Esophagus muscularis mucosa (tissue), 4 donors: ENCODE data around the gene LINC01488. TPM values are rescaled to one million over a fixed set of nuclear protein-coding genes. Genes with fewer than 3 reads are reported as not detected.

Source experiments
- DNase-seq: peaks from one replicate; pipeline ENCODE4 v3.0.0-alpha.2; 2017; ENCODE audit errors: extremely low spot score
- H3K27ac ChIP-seq, 4 donors: fragments of 200-600 bp; sonication (generic); replicated peaks in 1 of 4; 1 replicate in 3 of 4; 2 replicates in 1 of 4; pipeline ENCODE4 v1.5.1; 2016 to 2019; ENCODE audit warnings: mild to moderate bottlenecking in 1 of 4
- H3K27me3 ChIP-seq, 4 donors: fragments of 200-600 bp; sonication (generic); one replicate each; pipeline versions ENCODE4 v1.5.1 to v1.6.0; 2016 to 2019
- H3K36me3 ChIP-seq, 4 donors: fragments of 200-600 bp; sonication (generic); one replicate each; pipeline ENCODE4 v1.5.1; 2016 to 2019
- H3K4me1 ChIP-seq, 4 donors: fragments of 200-600 bp; sonication (generic); one replicate each; pipeline ENCODE4 v1.5.1; 2016 to 2019
- H3K4me3 ChIP-seq, 4 donors: fragments of 200-600 bp; sonication (generic); 1 replicate in 2 of 4; 2 replicates in 2 of 4; pipeline ENCODE4 v1.5.1; 2016 to 2019; ENCODE audit warnings: mild to moderate bottlenecking in 4 of 4, moderate library complexity in 1 of 4
- H3K9me3 ChIP-seq, 4 donors: fragments of 200-600 bp; sonication (generic); 1 replicate in 3 of 4; 2 replicates in 1 of 4; pipeline ENCODE4 v1.5.1; 2016 to 2019
- EP300 ChIP-seq: sonication (generic); formaldehyde crosslinking; IDR thresholded peaks from one replicate; pipeline ENCODE4 v1.6.1; 2017; ENCODE audit warnings: antibody characterized with exemption
- POLR2A ChIP-seq: fragments of 450-650 bp; IDR thresholded peaks from one replicate; pipeline ENCODE4 v1.6.1; 2017; ENCODE audit warnings: antibody characterized with exemption, moderate library complexity, mild to moderate bottlenecking, low read depth
- POLR2AphosphoS5 ChIP-seq, 2 donors: sonication (generic); formaldehyde crosslinking; IDR thresholded peaks; one replicate each; pipeline ENCODE4 v1.6.1; 2017; ENCODE audit warnings: antibody characterized with exemption in 2 of 2
- WGBS: methylation state at CpG from one replicate; pipeline ENCODE4 v1.1.5; 2018; 5-methylcytosine and 5-hydroxymethylcytosine counted together
- intact Hi-C: fragments of 100-400 bp; cut with DNase I; formaldehyde crosslinking; loops from one replicate; pipeline ENCODE4 v1.15.1; 2023
- total RNA-seq, 4 donors: library from RNA; depleted of rRNA; stranded (reverse); fragments of >200 nt; gene quantifications; one replicate each; pipeline versions ENCODE4 v1.1.0 to v1.2.1, GENCODE V29; 2016
- TF ChIP-seq, protein P1 (sequence below), 3 experiments: fragments of 200-600 bp in 2 of 3; fragments of 450-650 bp in 1 of 3; sonication (generic) in 2 of 3; IDR thresholded peaks; one replicate each; pipeline ENCODE4 v1.5.1; 2017 to 2019; ENCODE audit warnings: antibody characterized with exemption in 3 of 3, mild to moderate bottlenecking in 2 of 3, moderate library complexity in 1 of 3

LINC01488 gene
- total RNA-seq, result not detected

DNA sequence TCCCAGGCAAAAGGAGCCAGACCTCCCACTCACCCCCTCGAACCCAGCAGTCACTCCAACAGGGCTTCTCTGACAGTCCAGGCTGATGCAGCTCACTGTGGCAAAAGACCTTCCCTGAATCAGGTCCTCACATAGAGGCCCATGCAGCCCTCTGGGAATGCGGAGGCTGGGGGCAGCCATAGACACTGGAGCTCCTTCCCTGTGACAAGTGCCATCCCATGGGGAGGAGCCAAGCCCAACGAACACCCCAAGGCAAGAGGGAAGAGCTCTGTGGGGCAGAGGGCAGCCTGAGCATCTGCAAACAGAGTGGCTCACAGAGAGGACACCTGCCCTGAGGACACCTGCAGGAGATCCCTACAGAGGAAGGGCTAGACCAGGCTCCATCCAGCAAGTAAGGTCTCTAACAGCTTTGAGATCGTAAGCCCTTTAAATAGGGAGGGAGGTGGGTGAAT lies at the start of gene LINC01488:
TSS of gene LINC01488 (plus strand) at position 271 of the 452 bp plus-strand sequence.
- 100% methylated on average over 4 of the region's 4 CpGs for WGBS
- no peak within 1 kb of the TSS for H3K4me3 ChIP-seq
- no peaks in the 10 kb centered on the region for H3K27me3 ChIP-seq
- intact Hi-C loops, result no loop called here
- H3K9me3 ChIP-seq, result no peaks in the 10 kb centered on the region
- no peaks in the 10 kb centered on the region for H3K36me3 ChIP-seq
- no peak within 1 kb of the TSS for H3K27ac ChIP-seq
- TF ChIP-seq, protein P1, sequence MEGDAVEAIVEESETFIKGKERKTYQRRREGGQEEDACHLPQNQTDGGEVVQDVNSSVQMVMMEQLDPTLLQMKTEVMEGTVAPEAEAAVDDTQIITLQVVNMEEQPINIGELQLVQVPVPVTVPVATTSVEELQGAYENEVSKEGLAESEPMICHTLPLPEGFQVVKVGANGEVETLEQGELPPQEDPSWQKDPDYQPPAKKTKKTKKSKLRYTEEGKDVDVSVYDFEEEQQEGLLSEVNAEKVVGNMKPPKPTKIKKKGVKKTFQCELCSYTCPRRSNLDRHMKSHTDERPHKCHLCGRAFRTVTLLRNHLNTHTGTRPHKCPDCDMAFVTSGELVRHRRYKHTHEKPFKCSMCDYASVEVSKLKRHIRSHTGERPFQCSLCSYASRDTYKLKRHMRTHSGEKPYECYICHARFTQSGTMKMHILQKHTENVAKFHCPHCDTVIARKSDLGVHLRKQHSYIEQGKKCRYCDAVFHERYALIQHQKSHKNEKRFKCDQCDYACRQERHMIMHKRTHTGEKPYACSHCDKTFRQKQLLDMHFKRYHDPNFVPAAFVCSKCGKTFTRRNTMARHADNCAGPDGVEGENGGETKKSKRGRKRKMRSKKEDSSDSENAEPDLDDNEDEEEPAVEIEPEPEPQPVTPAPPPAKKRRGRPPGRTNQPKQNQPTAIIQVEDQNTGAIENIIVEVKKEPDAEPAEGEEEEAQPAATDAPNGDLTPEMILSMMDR (IDR thresholded peaks at IDR 0.05), result no peak
- TF ChIP-seq EP300 (no peak), POLR2A (no peak), POLR2AphosphoS5 (IDR thresholded peaks at IDR 0.05) (no peak)
- peaks cover 18 to 23% (median 20%) of the 10 kb centered on the region in 4 donors for H3K4me1 ChIP-seq
- no peak for DNase-seq

DNA sequence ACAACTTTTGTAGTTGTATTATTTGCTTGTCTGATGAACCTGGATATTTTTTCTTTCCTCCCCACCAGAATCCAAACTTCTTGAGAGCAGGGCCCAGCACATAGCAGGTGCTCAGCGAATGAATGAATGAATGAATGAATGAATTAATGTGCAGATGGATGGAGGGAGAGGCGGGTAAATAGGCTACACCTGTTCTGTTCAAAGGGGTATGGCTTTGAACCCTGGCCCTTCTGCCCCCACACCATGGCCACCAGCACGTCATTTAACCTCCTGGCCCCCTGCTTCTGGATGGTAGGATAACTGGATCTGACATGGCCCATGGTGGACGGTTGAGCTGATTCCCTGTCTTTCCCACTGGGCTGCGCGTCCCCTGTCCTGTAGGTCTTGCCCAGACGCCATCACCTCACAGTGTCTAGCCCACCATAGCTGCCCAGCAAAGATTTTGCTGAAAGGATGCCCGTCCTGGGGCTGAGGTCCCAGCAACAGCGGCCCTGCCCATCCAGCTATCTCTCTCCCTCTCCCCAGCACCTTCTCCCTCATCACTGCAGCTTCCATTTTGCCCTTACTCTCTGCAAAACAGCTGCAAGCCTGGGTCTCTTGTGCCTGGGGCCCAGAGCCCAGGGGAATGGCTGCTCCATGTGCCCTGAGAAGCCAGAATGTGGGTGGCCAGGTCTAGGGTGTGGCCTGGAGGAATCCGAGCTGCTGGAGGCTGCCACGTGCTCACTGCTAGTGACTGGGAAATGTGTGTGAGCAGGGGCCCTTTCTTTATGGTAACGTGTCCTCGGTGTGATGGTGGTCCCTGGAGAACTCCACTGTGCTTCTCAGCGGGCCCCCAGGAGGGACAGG lies 49.3 kb upstream of the LINC01488 start:
- H3K27me3 ChIP-seq, result peaks cover 0 to 11% (median 0%) of the 10 kb centered on the region in 4 donors
- DNase-seq, result no peak
- H3K4me3 ChIP-seq, result no peak overlapping the region
- TF ChIP-seq EP300 (no peak), POLR2A (no peak), POLR2AphosphoS5 (IDR thresholded peaks at IDR 0.05) (no peak)
- TF ChIP-seq, protein P1 (IDR thresholded peaks at IDR 0.05), result no peak
- intact Hi-C loops, result no loop called here
- no peaks in the 10 kb centered on the region for H3K4me1 ChIP-seq
- whole genome bisulfite sequencing, result 86% methylated on average over 12 of the region's 14 CpGs
- no peak overlapping the region for H3K27ac ChIP-seq
- no peaks in the 10 kb centered on the region for H3K9me3 ChIP-seq
- H3K36me3 ChIP-seq, result no peaks in the 10 kb centered on the region

DNA sequence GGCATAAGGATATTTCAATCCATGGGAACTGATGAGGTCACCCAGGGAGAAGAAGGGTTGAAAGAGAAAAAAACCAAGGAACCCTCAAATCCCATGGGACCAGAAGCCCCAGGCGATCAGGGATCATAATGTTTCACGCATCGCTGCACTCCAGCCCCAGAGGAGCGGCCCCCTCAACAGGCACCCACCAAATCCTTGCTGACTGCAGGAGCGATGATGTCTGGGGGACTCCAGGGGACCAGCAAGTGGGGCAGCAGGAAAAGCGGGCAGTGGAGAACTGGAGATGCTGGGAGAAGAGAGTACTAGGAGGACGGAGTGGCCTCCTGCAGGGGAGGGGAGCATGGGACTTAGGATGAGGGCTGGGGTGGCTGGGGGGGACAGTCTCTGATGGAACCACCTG lies 47.7 kb upstream of the LINC01488 start:
- WGBS, result 67% methylated on average over 7 of the region's 7 CpGs
- Histone ChIP-seq H3K9me3 (no peaks in the 10 kb centered on the region), H3K27ac (no peak overlapping the region), H3K36me3 (no peaks in the 10 kb centered on the region), H3K4me1 (no peaks in the 10 kb centered on the region), H3K4me3 (no peak overlapping the region), H3K27me3 (peaks cover 0 to 4% (median 0%) of the 10 kb centered on the region in 4 donors)
- DNase-seq, result no peak
- TF ChIP-seq POLR2AphosphoS5 (IDR thresholded peaks at IDR 0.05) (no peak), EP300 (no peak), POLR2A (no peak)
- TF ChIP-seq, protein P1 (IDR thresholded peaks at IDR 0.05), result no peak
- intact Hi-C loops, result no loop called here

DNA sequence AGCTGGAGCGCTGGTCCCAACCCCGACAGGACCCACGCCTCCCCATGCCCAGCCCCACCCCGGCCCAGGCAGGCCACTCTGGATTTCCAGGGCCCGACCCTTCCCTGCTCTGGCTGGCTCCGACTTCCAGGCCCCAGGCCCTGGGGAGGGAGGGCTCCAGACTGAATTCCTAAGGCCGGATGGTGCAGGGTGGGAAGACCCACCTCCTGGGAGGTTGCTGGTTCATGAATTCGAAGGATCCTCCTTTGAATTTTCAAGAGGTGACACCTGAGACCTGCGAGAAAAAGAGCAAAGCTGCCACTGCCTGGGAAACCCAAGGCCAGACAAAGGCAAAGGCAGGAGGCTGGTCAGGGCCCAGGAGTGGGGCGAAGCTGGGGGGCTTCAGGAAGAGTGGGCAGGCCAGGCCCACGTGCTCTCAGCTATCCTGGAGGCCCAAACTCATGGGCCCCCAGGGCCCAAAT lies 47.0 kb upstream of the LINC01488 start:
- H3K4me1 ChIP-seq, result no peaks in the 10 kb centered on the region
- H3K4me3 ChIP-seq, result no peak overlapping the region
- DNase-seq, result no peak
- 78% methylated on average over 10 of the region's 11 CpGs for WGBS
- no peaks in the 10 kb centered on the region for H3K27me3 ChIP-seq
- intact Hi-C loops, result no loop called here
- no peak overlapping the region for H3K27ac ChIP-seq
- TF ChIP-seq POLR2AphosphoS5 (IDR thresholded peaks at IDR 0.05), result no peak
- no peak for TF ChIP-seq POLR2A
- TF ChIP-seq, protein P1 (IDR thresholded peaks at IDR 0.05), result no peak
- no peak for TF ChIP-seq EP300
- no peaks in the 10 kb centered on the region for H3K9me3 ChIP-seq
- no peaks in the 10 kb centered on the region for H3K36me3 ChIP-seq
